A673 (cell line): ENCODE data around the gene EHHADH. TPM values are rescaled to one million over a fixed set of nuclear protein-coding genes. Genes with fewer than 3 reads are reported as not detected.
A peak's percentile ranks its signal among the peaks of the same experiment; 100 is the strongest.
"Not testable (repeated sequence)": the region's sequence is repeated elsewhere in the genome, so short reads cannot be mapped to it uniquely, and the experiment has no call there.

Experiments
- Bru-seq: library from RNA; stranded (reverse); fragments of 400-500 nt; gene quantifications from one replicate; lab custom pipeline; 2021; lab: Mats Ljungman, UMichigan
- BruChase-seq, 2 experiments: library from RNA; stranded (reverse); fragments of 400-500 nt; gene quantifications; one replicate each; lab custom pipeline; 2021; lab: Mats Ljungman, UMichigan
- BruUV-seq: library from RNA; stranded (reverse); fragments of 400-500 nt; replicated peaks from 2 replicates; lab custom pipeline; 2021; lab: Mats Ljungman, UMichigan
- CTCF ChIA-PET: fragments of 300-600 bp; sonication (Branson Sonifier 250); formaldehyde crosslinking; loops from one replicate; lab custom pipeline; 2022; ENCODE audit warnings: antibody characterized with exemption; lab: Charles Lee
- POLR2A ChIA-PET: fragments of 300-600 bp; sonication (Branson Sonifier 250); formaldehyde crosslinking; loops from one replicate; lab custom pipeline; 2022; ENCODE audit warnings: antibody characterized with exemption; ENCODE audit not compliant: low non-redundant PET; lab: Charles Lee
- DNase-seq: peaks from one replicate; pipeline ENCODE4 v3.0.0-alpha.2; 2015; ENCODE audit warnings: low spot score
- H3K27ac ChIP-seq: fragments of 200-600 bp; sonication (generic); 2 replicates; pipeline ENCODE4 v1.5.1; 2016; ENCODE audit warnings: mixed run types, low read depth, mild to moderate bottlenecking, mixed read lengths, antibody characterized with exemption, low read length; ENCODE audit not compliant: poor library complexity, severe bottlenecking
- H3K27me3 ChIP-seq: fragments of 200-600 bp; sonication (generic); replicated peaks from 2 replicates; pipeline ENCODE4 v1.6.1; 2017; ENCODE audit warnings: mixed run types, low read depth, mild to moderate bottlenecking, mixed read lengths, antibody characterized with exemption, low read length; ENCODE audit not compliant: insufficient read depth, poor library complexity
- H3K36me3 ChIP-seq: fragments of 200-600 bp; sonication (generic); 2 replicates; pipeline ENCODE4 v1.6.1; 2016; ENCODE audit warnings: mixed run types, mild to moderate bottlenecking, mixed read lengths, antibody characterized with exemption, low read length; ENCODE audit not compliant: insufficient read depth, poor library complexity, severe bottlenecking
- H3K4me1 ChIP-seq: fragments of 200-600 bp; sonication (generic); 2 replicates; pipeline ENCODE4 v1.6.1; 2017; ENCODE audit warnings: mixed run types, mild to moderate bottlenecking, mixed read lengths, antibody characterized with exemption, low read length; ENCODE audit not compliant: insufficient read depth, poor library complexity, severe bottlenecking
- H3K4me3 ChIP-seq: fragments of 200-600 bp; sonication (generic); 2 replicates; pipeline ENCODE4 v1.5.1; 2016; ENCODE audit warnings: low read depth, mixed run types, mild to moderate bottlenecking, mixed read lengths, low read length; ENCODE audit not compliant: poor library complexity, severe bottlenecking
- H3K9me3 ChIP-seq: fragments of 200-600 bp; sonication (generic); 2 replicates; pipeline ENCODE4 v1.6.1; 2016; ENCODE audit warnings: mixed run types, low read depth, mild to moderate bottlenecking, mixed read lengths, antibody characterized with exemption, low read length; ENCODE audit not compliant: poor library complexity, severe bottlenecking
- EZH2 ChIP-seq: fragments of 200-600 bp; sonication (generic); IDR thresholded peaks from 2 replicates; pipeline ENCODE4 v1.6.1; 2017; ENCODE audit warnings: borderline replicate concordance, low read depth, mild to moderate bottlenecking, mixed read lengths, antibody characterized with exemption, low read length; ENCODE audit not compliant: poor library complexity, severe bottlenecking
- intact Hi-C: fragments of 100-400 bp; cut with micrococcal nuclease; formaldehyde crosslinking; loops from one replicate; pipeline ENCODE4 v1.10.0; 2022; ENCODE audit not compliant: unreplicated experiment
- long read RNA-seq: library from polyadenylated mRNA; stranded (forward); transcript quantifications from one replicate; pipeline ENCODE4 v2.0.0, GENCODE V29; 2022
- total RNA-seq: library from RNA; stranded (reverse); gene quantifications from 2 replicates; pipeline ENCODE4 v1.2.3, GENCODE V29; 2021
- TF ChIP-seq, protein P1 (sequence below): fragments of 300-800, 200-600 bp; sonication (generic); conservative IDR thresholded peaks from 2 replicates; pipeline ENCODE4 v1.5.1; 2017; ENCODE audit warnings: low read depth, mild to moderate bottlenecking, antibody characterized with exemption, low read length, moderate library complexity, mixed read lengths

EHHADH gene
- 3.9 TPM in 2 replicates for total RNA-seq
- Bru-seq, nascent RNA: percentile 45 among the genes with signal in this experiment
- percentile 37 among the genes with signal in this experiment for BruChase-seq, experiment 1, labeled RNA remaining after a 2-hour chase
- percentile 40 among the genes with signal in this experiment for BruChase-seq, experiment 2, labeled RNA remaining after a 6-hour chase
- long read RNA-seq, transcript EHHADH-201 (7 exons, 3,850 nt): major isoform, 10 of 12 reads
- long read RNA-seq, partial matches to known transcripts: 2 of 12 reads
- long read RNA-seq, other reads (novel, unspliced or antisense): 0 of 12 reads

DNA sequence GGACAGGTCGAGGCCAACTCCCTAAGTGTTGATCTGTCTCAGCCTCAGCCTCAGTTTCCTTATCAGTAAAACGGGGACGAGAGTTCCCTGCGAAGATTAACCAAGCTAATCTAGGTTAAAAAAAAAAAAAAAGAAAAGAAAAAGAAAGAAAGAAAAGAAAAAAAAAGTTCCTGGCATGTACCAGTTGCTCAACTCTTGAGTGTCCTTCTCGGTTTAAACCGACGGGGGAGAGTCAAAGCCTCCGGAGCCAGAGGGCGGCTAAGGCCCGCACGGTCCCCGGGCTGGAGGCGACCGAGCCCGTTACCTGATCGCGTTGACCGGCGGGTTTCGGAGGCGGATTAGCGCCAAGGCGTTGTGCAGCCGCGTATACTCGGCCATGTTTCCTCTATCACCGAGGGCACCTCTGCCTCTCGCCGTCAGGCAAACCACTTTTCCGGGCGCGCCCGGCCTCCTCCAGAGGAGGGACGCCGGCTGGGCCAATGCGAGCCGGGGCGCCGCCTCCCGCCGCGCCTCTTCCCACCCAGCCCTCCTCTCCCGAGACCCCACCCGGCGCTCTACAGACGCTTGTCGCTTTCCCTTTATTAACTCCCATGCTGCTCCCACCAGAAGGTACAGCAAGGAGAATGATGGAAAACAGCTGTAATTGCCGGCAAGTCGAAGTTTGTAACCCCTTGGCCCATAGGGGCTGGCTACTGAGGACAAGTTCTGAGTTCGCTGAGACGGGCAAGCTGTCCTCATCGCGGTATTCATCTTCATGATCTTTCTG is at the start of gene EHHADH:
TSS of gene EHHADH (minus strand) at position 405 of the 766 bp plus-strand sequence. CDS start at position 378, 27 bp downstream.
- Histone ChIP-seq H3K4me3 (peak within 1 kb of the TSS; percentile 62), H3K27ac (peak within 1 kb of the TSS; percentile 75), H3K9me3 (no peaks in the 10 kb centered on the region), H3K4me1 (peaks cover 3% of the 10 kb centered on the region), H3K27me3 (no peaks in the 10 kb centered on the region), H3K36me3 (no peaks in the 10 kb centered on the region)
- POLR2A ChIA-PET: no interaction called here
- BruUV-seq: TSS peak; percentile 86
- intact Hi-C loops: no loop called here
- DNase-seq: peak; percentile 78
- CTCF ChIA-PET: no interaction called here
- TF ChIP-seq, protein P1, sequence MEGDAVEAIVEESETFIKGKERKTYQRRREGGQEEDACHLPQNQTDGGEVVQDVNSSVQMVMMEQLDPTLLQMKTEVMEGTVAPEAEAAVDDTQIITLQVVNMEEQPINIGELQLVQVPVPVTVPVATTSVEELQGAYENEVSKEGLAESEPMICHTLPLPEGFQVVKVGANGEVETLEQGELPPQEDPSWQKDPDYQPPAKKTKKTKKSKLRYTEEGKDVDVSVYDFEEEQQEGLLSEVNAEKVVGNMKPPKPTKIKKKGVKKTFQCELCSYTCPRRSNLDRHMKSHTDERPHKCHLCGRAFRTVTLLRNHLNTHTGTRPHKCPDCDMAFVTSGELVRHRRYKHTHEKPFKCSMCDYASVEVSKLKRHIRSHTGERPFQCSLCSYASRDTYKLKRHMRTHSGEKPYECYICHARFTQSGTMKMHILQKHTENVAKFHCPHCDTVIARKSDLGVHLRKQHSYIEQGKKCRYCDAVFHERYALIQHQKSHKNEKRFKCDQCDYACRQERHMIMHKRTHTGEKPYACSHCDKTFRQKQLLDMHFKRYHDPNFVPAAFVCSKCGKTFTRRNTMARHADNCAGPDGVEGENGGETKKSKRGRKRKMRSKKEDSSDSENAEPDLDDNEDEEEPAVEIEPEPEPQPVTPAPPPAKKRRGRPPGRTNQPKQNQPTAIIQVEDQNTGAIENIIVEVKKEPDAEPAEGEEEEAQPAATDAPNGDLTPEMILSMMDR: no peak
- TF ChIP-seq EZH2: no peak

DNA sequence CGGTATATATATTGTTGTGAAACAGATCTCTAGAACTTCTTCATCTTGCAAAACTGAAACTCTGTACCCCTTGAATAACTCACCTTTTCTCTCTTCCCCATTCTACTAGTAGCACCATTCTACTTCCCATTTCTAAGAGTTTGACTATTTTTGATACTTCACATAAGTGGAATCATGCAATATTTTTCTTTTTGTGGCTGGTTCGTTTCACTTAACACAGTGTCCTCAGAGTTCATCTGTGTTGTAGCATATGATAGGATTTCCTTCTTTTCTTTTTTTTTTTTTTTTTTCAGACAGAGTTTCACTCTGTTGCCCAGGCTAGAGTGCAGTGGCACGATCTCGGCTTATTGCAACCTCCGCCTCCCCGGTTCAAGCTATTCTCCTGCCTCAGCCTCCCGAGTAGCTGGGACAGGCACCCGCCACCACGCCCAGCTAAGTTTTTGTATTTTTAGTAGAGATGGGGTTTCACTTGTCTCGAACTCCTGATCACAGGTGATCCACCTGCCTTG is 46.1 kb upstream of the EHHADH start:
- H3K9me3 ChIP-seq, H3K36me3 ChIP-seq, CTCF ChIA-PET, H3K4me1 ChIP-seq, H3K27me3 ChIP-seq, H3K27ac ChIP-seq, DNase-seq, BruUV-seq, H3K4me3 ChIP-seq: not testable (repeated sequence)
- POLR2A ChIA-PET: interaction anchor here (0.7 kb wide), 1 partner anchor 152 kb away, joined by 8 read pairs; no protein-coding TSS in a partner anchor
- intact Hi-C loops: loop anchor here (10.0 kb wide), 1 partner anchor 425 kb away; no protein-coding TSS in a partner anchor

DNA sequence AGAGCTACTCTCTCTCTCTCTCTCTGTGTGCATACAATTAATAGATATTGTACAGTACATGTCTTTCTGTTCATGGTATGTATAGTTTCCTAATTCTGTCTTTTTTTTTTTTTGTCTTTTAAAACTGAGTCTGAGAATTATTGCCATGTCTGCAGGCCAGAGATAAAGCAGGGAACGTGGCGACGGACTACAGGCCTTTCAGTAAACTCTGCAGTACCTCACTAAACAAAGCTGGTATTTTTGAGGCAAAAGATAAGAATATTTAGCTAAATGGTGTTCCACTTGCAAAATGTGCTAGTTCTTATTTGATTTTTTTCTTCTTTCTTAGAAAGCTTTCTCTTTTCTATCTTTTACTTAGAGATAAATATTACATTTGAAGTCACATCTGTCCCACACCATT is 44.0 kb upstream of the EHHADH start:
- H3K4me3 ChIP-seq: no peak overlapping the region
- ChIA-PET POLR2A (no interaction called here), CTCF (no interaction called here)
- H3K4me1 ChIP-seq: peaks cover 4% of the 10 kb centered on the region
- intact Hi-C loops: no loop called here
- TF ChIP-seq EZH2: no peak
- TF ChIP-seq, protein P1: no peak
- no peak for DNase-seq
- no peaks in the 10 kb centered on the region for H3K9me3 ChIP-seq
- no TSS peak for BruUV-seq
- no peaks in the 10 kb centered on the region for H3K36me3 ChIP-seq
- no peaks in the 10 kb centered on the region for H3K27me3 ChIP-seq
- H3K27ac ChIP-seq: no peak overlapping the region
